ENCODE measurements around the gene DCHS1.
"Not testable (repeated sequence)": the region's sequence is repeated elsewhere in the genome, so short reads cannot be mapped to it uniquely, and the experiment has no call there.

Gene DCHS1

DNA sequence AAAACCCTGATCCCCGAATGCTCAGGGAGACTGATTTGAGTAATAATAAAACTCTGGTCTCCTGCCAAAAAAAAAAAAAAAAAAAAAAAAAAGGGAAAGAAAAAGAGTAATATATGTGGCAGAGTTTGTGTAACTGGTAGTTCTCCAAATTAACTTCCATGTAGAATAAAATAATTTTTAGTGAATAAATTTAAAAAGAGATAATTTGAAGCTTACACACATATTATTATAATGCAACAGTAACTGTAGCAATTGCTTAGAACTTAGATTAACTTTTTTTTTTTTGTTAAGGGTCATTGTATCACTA, 38.6 kb upstream of the DCHS1 start:
- H3K4me2 ChIP-seq = no peak overlapping the region
- H3K4me1 ChIP-seq (ENCODE audit: low read depth, poor library complexity, severe bottlenecking) = no peaks in the 10 kb centered on the region
- H3K4me3 ChIP-seq (IDR thresholded peaks at IDR 0.05; ENCODE audit: insufficient read depth, low read depth, low read length) = no peak overlapping the region
- H4K20me1 ChIP-seq (ENCODE audit: insufficient read depth) = no peaks in the 10 kb centered on the region
- H3K79me2 ChIP-seq (ENCODE audit: insufficient read depth, low read depth) = no peaks in the 10 kb centered on the region
- no peak overlapping the region for H2AFZ ChIP-seq (ENCODE audit: low read depth)
- no peak overlapping the region for H3K9ac ChIP-seq
- no peaks in the 10 kb centered on the region for H3K36me3 ChIP-seq (ENCODE audit: insufficient read depth)
- no peaks in the 10 kb centered on the region for H3K27me3 ChIP-seq (ENCODE audit: insufficient read depth, low read depth)
- H3K27ac ChIP-seq = no peak overlapping the region
- TF ChIP-seq, protein P1, sequence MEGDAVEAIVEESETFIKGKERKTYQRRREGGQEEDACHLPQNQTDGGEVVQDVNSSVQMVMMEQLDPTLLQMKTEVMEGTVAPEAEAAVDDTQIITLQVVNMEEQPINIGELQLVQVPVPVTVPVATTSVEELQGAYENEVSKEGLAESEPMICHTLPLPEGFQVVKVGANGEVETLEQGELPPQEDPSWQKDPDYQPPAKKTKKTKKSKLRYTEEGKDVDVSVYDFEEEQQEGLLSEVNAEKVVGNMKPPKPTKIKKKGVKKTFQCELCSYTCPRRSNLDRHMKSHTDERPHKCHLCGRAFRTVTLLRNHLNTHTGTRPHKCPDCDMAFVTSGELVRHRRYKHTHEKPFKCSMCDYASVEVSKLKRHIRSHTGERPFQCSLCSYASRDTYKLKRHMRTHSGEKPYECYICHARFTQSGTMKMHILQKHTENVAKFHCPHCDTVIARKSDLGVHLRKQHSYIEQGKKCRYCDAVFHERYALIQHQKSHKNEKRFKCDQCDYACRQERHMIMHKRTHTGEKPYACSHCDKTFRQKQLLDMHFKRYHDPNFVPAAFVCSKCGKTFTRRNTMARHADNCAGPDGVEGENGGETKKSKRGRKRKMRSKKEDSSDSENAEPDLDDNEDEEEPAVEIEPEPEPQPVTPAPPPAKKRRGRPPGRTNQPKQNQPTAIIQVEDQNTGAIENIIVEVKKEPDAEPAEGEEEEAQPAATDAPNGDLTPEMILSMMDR (conservative IDR thresholded peaks at IDR 0.05; ENCODE audit: low read depth, low read length) = no peak

DNA sequence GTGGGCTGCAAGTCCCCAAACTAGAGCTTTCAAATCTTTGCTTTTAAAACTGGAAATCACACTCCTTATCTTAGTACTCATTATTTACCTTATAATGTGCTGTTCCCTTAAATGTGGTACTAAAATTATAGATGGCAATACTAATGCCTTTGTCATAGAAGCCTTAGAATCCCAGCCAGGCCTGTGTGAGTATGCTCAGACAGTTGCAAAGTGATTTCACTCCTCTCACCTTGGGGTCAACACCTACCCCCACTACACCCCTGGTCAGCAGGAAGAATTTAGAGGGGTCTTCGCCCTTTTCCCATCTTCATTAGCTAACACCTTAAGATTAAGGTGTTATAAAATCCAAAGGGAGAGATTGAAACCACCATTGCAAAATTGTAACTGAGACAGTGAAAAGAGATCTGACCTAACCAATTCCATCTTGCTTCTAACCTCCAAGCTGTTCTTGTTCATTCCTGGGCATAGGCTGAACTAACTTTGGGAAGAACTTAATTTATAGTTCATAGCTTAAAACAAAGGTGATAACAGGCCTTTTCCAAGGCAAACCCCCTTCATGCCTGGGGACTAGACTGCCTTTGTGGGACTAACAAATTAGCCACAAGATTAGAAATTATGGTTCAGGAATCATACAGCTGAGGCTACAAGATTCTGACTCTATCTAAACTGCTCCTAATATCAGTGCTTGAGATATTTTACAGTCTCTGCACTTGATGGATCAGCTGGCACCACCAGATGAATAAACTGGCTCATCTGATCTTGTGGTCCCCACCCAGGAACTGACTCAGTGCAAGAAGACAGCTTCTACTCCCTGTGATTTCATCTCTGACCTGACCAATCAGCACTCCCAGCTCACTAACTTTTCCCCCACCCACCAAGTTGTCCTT, 38.0 kb upstream of the DCHS1 start:
- no peaks in the 10 kb centered on the region for H3K27me3 ChIP-seq (ENCODE audit: insufficient read depth, low read depth)
- no peak overlapping the region for H3K27ac ChIP-seq
- H3K9ac ChIP-seq = no peak overlapping the region

DNA sequence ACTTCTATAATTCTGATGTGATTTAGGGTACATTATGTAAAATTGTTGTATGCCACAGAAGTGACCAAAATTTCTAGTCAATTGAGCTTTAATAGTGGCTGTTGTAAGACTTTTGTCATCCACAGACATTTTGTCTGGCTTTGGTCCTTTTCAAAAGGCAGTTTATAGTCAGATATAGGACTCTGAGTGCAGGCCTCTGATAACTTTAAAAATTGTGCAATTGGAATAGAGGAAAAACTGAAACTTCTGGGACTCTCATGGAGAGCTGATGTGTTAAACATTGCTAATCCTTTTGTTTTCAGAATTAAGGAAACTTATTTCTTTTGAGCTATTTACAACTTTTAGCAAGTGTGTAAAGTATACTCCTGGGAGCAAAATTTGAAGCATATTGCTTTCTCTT, 36.5 kb upstream of the DCHS1 start:
- Histone ChIP-seq H3K27ac (no peak overlapping the region), H2AFZ (ENCODE audit: low read depth) (no peak overlapping the region)
- TF ChIP-seq, protein P1 (conservative IDR thresholded peaks at IDR 0.05; ENCODE audit: low read depth, low read length) = no peak

More for the DNA sequence above, 38.0 kb upstream of the DCHS1 start:
- Histone ChIP-seq H4K20me1 (ENCODE audit: insufficient read depth) (no peaks in the 10 kb centered on the region), H3K36me3 (ENCODE audit: insufficient read depth) (no peaks in the 10 kb centered on the region), H3K4me3 (IDR thresholded peaks at IDR 0.05; ENCODE audit: insufficient read depth, low read depth, low read length) (no peak overlapping the region), H3K4me2 (no peak overlapping the region), H2AFZ (ENCODE audit: low read depth) (no peak overlapping the region), H3K79me2 (ENCODE audit: insufficient read depth, low read depth) (no peaks in the 10 kb centered on the region), H3K4me1 (ENCODE audit: low read depth, poor library complexity, severe bottlenecking) (no peaks in the 10 kb centered on the region)
- TF ChIP-seq, protein P1 (conservative IDR thresholded peaks at IDR 0.05; ENCODE audit: low read depth, low read length) = no peak

DNA sequence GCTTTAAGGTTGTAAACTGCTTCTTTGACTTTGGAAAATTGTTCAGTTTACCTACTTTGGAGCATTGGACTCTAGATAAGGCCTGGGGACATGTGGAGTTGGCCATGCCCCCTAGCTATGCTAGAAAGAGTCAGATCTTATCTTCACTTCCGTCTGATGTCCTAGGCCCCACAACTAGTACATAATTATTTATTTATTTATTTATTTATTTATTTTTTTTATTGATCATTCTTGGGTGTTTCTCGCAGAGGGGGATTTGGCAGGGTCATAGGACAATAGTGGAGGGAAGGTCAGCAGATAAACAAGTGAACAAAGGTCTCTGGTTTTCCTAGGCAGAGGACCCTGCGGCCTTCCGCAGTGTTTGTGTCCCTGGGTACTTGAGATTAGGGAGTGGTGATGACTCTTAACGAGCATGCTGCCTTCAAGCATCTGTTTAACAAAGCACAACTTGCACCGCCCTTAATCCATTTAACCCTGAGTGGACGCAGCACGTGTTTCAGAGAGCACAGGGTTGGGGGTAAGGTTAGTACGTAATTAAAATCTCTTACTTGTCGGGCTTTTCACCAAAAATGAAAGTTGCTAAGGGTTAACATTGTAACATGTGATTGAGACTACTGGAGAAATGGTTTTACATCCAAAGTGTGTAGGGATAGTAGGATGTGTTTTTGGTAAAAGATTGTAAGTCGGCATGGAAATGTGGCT, 35.0 kb upstream of the DCHS1 start:
- H3K4me3 ChIP-seq (IDR thresholded peaks at IDR 0.05; ENCODE audit: insufficient read depth, low read depth, low read length); H3K27me3 ChIP-seq (ENCODE audit: insufficient read depth, low read depth); H2AFZ ChIP-seq (ENCODE audit: low read depth); H3K4me1 ChIP-seq (ENCODE audit: low read depth, poor library complexity, severe bottlenecking); H3K27ac ChIP-seq; H3K79me2 ChIP-seq (ENCODE audit: insufficient read depth, low read depth); H4K20me1 ChIP-seq (ENCODE audit: insufficient read depth); H3K9ac ChIP-seq; H3K36me3 ChIP-seq (ENCODE audit: insufficient read depth); H3K4me2 ChIP-seq: not testable (repeated sequence)

More for the DNA sequence above, 36.5 kb upstream of the DCHS1 start:
- H3K27me3 ChIP-seq (ENCODE audit: insufficient read depth, low read depth) = no peaks in the 10 kb centered on the region
- H3K4me2 ChIP-seq = no peak overlapping the region
- no peaks in the 10 kb centered on the region for H3K4me1 ChIP-seq (ENCODE audit: low read depth, poor library complexity, severe bottlenecking)
- no peak overlapping the region for H3K4me3 ChIP-seq (IDR thresholded peaks at IDR 0.05; ENCODE audit: insufficient read depth, low read depth, low read length)
- no peak overlapping the region for H3K9ac ChIP-seq
- no peaks in the 10 kb centered on the region for H3K36me3 ChIP-seq (ENCODE audit: insufficient read depth)
- no peaks in the 10 kb centered on the region for H3K79me2 ChIP-seq (ENCODE audit: insufficient read depth, low read depth)
- H4K20me1 ChIP-seq (ENCODE audit: insufficient read depth) = no peaks in the 10 kb centered on the region

DNA sequence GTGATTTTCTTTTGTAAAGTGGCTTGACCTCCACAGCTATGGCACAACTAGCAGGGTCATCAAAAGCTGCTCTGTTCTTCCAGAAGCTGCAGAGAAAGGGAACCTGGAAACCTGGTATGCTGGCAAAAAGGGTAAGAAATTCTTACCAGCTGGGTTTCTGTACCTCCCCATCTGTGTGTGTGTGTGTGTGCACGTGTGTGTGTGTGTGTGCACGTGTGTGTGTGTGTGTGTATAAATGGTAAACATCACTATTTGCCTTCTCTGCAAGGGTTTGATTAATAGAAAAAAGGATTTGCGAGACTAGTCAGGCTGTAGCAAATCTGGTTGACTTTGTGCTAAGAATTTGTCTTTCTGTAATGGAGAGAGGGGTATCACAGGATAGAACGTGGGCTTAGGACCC, 32.3 kb upstream of the DCHS1 start:
- Histone ChIP-seq H4K20me1 (ENCODE audit: insufficient read depth) (no peaks in the 10 kb centered on the region), H3K9ac (no peak overlapping the region), H3K79me2 (ENCODE audit: insufficient read depth, low read depth) (peaks cover 2% of the 10 kb centered on the region), H3K4me2 (no peak overlapping the region), H3K4me1 (ENCODE audit: low read depth, poor library complexity, severe bottlenecking) (peaks cover 6% of the 10 kb centered on the region), H3K4me3 (IDR thresholded peaks at IDR 0.05; ENCODE audit: insufficient read depth, low read depth, low read length) (no peak overlapping the region), H3K27ac (no peak overlapping the region), H3K36me3 (ENCODE audit: insufficient read depth) (no peaks in the 10 kb centered on the region), H2AFZ (ENCODE audit: low read depth) (no peak overlapping the region), H3K27me3 (ENCODE audit: insufficient read depth, low read depth) (no peaks in the 10 kb centered on the region)
- TF ChIP-seq, protein P1 (conservative IDR thresholded peaks at IDR 0.05; ENCODE audit: low read depth, low read length) = no peak

All from KMS-11 (cell line).